ENCODE data around the gene SCG5. TPM values are rescaled to one million over a fixed set of nuclear protein-coding genes. Genes with fewer than 3 reads are reported as not detected.

Gene SCG5
- total RNA-seq, 1 experiment from 2014 or later: 23.9 TPM

DNA sequence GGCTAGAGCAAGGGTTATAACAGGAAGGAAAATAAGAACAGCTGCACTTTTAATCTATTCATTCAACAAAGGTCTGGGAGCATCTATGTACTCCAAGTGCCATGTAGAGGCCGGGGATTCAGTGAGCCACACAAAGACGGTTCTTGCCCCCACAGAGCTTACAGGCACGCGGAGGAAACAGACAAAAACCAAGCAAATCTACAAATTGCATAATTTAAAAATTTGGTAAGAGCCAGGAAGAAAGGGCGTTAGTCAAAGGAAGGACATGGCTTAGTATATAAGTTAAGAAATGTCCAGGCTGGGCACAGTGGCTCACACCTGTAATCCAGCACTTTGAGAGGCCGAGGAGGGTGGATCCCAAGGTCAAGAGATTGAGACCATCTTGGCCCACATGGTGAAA is 65.9 kb downstream of the SCG5 start:
- H3K27ac ChIP-seq (ENCODE audit: insufficient read length, low read depth, low read length): no peak overlapping the region
- no peak overlapping the region for H3K9ac ChIP-seq (ENCODE audit: extremely low read depth, insufficient read length, low read length)
- H3T11ph ChIP-seq (ENCODE audit: low read length): no peak overlapping the region
- no peaks in the 10 kb centered on the region for H3K36me3 Mint-ChIP-seq (ENCODE audit: insufficient read depth in 1 of 3, low read depth in 3 of 3)
- H3K4me2 ChIP-seq (ENCODE audit: insufficient read depth, insufficient read length, low read length): no peak overlapping the region
- H3K4me3 Mint-ChIP-seq: no peak overlapping the region
- no peaks in the 10 kb centered on the region for H3K9me3 Mint-ChIP-seq
- H4K91ac ChIP-seq (ENCODE audit: insufficient read length, low read depth, low read length): no peak overlapping the region
- no peak overlapping the region for H2BK20ac ChIP-seq (ENCODE audit: low read depth, low read length, poor library complexity, severe bottlenecking)
- H2BK120ac ChIP-seq (ENCODE audit: low read depth, low read length, poor library complexity, severe bottlenecking): no peak overlapping the region
- no CpG with 5 or more reads among the region's 6 CpGs for WGBS (ENCODE audit: extremely low coverage, insufficient read length, low lambda C conversion rate)
- H4K20me1 ChIP-seq (ENCODE audit: control insufficient read depth, insufficient read depth, insufficient read length): no peaks in the 10 kb centered on the region
- no peak overlapping the region for H2BK15ac ChIP-seq (ENCODE audit: low read depth, low read length)
- H3K27me3 ChIP-seq (ENCODE audit: insufficient read depth, low read length): no peaks in the 10 kb centered on the region
- no peak overlapping the region for H4K8ac ChIP-seq (replicated peaks; ENCODE audit: insufficient read length, low read depth, low read length)
- no peak overlapping the region for H3K4ac ChIP-seq (ENCODE audit: low read depth, low read length)
- H3K23ac ChIP-seq (ENCODE audit: insufficient read length, low read depth, low read length): no peak overlapping the region
- no peak overlapping the region for H3K27ac Mint-ChIP-seq
- no peak for DNase-seq
- no peak overlapping the region for H4K5ac ChIP-seq (ENCODE audit: insufficient read length, low read depth, low read length)
- no peak overlapping the region for H2AFZ ChIP-seq (ENCODE audit: low read length)
- H2AK5ac ChIP-seq (ENCODE audit: insufficient read length, low read length): no peak overlapping the region
- H3K4me1 Mint-ChIP-seq: peaks cover 4 to 6% of the 10 kb centered on the region in 2 experiments; a peak in 3 of 4 replicates
- no peak overlapping the region for H3K18ac ChIP-seq (ENCODE audit: insufficient read length, low read depth, low read length)
- no peak overlapping the region for H2BK12ac ChIP-seq (ENCODE audit: insufficient read length, low read depth, low read length)
- no peak overlapping the region for H3K14ac ChIP-seq (ENCODE audit: insufficient read depth, low read length)
- no peaks in the 10 kb centered on the region for H3K79me2 ChIP-seq (ENCODE audit: insufficient read depth, low read length)
- H3K4me1 ChIP-seq (ENCODE audit: insufficient read depth, low read length): no peaks in the 10 kb centered on the region; the same call in 1 of the 2 replicates
- no peaks in the 10 kb centered on the region for H3K79me1 ChIP-seq (ENCODE audit: insufficient read depth, low read depth, low read length, poor library complexity, severe bottlenecking)
- TF ChIP-seq, protein P1, sequence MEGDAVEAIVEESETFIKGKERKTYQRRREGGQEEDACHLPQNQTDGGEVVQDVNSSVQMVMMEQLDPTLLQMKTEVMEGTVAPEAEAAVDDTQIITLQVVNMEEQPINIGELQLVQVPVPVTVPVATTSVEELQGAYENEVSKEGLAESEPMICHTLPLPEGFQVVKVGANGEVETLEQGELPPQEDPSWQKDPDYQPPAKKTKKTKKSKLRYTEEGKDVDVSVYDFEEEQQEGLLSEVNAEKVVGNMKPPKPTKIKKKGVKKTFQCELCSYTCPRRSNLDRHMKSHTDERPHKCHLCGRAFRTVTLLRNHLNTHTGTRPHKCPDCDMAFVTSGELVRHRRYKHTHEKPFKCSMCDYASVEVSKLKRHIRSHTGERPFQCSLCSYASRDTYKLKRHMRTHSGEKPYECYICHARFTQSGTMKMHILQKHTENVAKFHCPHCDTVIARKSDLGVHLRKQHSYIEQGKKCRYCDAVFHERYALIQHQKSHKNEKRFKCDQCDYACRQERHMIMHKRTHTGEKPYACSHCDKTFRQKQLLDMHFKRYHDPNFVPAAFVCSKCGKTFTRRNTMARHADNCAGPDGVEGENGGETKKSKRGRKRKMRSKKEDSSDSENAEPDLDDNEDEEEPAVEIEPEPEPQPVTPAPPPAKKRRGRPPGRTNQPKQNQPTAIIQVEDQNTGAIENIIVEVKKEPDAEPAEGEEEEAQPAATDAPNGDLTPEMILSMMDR (conservative IDR thresholded peaks at IDR 0.05): no peak
- H2BK5ac ChIP-seq (ENCODE audit: insufficient read length, low read length): no peak overlapping the region
- peaks cover 21% of the 10 kb centered on the region for H3K27me3 Mint-ChIP-seq (ENCODE audit: low read depth)
- no peak overlapping the region for H3K56ac ChIP-seq (ENCODE audit: insufficient read length, low read depth, low read length)
- no peaks in the 10 kb centered on the region for H3K9me3 ChIP-seq (ENCODE audit: control insufficient read depth, low read depth, low read length)
- no peaks in the 10 kb centered on the region for H3K23me2 ChIP-seq (ENCODE audit: insufficient read length, low read depth, low read length, poor library complexity, severe bottlenecking)

Measured in H9 (cell line).